ENCODE measurements around the gene TMEM135. TPM values are rescaled to one million over a fixed set of nuclear protein-coding genes. Genes with fewer than 3 reads are reported as not detected.

TMEM135 gene
- total RNA-seq, 1 experiment from 2014 or later: 14.0 TPM

GRCh38 chr11:87180742-87181141 lies 143.0 kb downstream of the TMEM135 start:
- H3K4me2 ChIP-seq (ENCODE audit: low read length): no peak overlapping the region
- H3K4me1 ChIP-seq (ENCODE audit: insufficient read depth, low read length): peaks cover 7% of the 10 kb centered on the region
- H2AFZ ChIP-seq (ENCODE audit: low read length): no peak overlapping the region
- no peaks in the 10 kb centered on the region for H3K27me3 ChIP-seq (ENCODE audit: low read length)
- no peaks in the 10 kb centered on the region for H3F3A ChIP-seq (ENCODE audit: low read length, unreplicated experiment)
- H3K36me3 ChIP-seq (ENCODE audit: low read depth, low read length): no peaks in the 10 kb centered on the region
- H3K9me2 ChIP-seq (replicated peaks; ENCODE audit: low read length): no peaks in the 10 kb centered on the region
- POLR2A ChIA-PET (ENCODE audit: unreplicated experiment): interaction anchor here (0.6 kb wide), 1 partner anchor 48 kb away, joined by 5 read pairs; no protein-coding TSS in a partner anchor
- no peak overlapping the region for H3K27ac ChIP-seq (ENCODE audit: low read length)
- intact Hi-C loops (cut with micrococcal nuclease): no loop called here
- no peak for TF ChIP-seq EZH2 (IDR thresholded peaks at IDR 0.05; ENCODE audit: low read length, unreplicated experiment)
- TF ChIP-seq EZH2phosphoT487 (IDR thresholded peaks at IDR 0.05; ENCODE audit: borderline replicate concordance, low read length): no peak
- TF ChIP-seq, protein P1, sequence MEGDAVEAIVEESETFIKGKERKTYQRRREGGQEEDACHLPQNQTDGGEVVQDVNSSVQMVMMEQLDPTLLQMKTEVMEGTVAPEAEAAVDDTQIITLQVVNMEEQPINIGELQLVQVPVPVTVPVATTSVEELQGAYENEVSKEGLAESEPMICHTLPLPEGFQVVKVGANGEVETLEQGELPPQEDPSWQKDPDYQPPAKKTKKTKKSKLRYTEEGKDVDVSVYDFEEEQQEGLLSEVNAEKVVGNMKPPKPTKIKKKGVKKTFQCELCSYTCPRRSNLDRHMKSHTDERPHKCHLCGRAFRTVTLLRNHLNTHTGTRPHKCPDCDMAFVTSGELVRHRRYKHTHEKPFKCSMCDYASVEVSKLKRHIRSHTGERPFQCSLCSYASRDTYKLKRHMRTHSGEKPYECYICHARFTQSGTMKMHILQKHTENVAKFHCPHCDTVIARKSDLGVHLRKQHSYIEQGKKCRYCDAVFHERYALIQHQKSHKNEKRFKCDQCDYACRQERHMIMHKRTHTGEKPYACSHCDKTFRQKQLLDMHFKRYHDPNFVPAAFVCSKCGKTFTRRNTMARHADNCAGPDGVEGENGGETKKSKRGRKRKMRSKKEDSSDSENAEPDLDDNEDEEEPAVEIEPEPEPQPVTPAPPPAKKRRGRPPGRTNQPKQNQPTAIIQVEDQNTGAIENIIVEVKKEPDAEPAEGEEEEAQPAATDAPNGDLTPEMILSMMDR (conservative IDR thresholded peaks at IDR 0.05; ENCODE audit: low read depth, low read length): no peak
- CTCF ChIA-PET: no interaction called here
- ATAC-seq (no peak; the same call in 1 of the 2 replicates), DNase-seq (peak; percentile 23)
- H3K9ac ChIP-seq (ENCODE audit: low read length): no peak overlapping the region
- no peaks in the 10 kb centered on the region for H4K20me1 ChIP-seq (ENCODE audit: low read length)
- H3K4me3 ChIP-seq (ENCODE audit: low read length): no peak overlapping the region
- no TSS peak for BruUV-seq (replicated peaks)
- no peaks in the 10 kb centered on the region for H3K79me2 ChIP-seq (ENCODE audit: low read length)
- H3K9me3 ChIP-seq (ENCODE audit: low read length): no peaks in the 10 kb centered on the region

DNA sequence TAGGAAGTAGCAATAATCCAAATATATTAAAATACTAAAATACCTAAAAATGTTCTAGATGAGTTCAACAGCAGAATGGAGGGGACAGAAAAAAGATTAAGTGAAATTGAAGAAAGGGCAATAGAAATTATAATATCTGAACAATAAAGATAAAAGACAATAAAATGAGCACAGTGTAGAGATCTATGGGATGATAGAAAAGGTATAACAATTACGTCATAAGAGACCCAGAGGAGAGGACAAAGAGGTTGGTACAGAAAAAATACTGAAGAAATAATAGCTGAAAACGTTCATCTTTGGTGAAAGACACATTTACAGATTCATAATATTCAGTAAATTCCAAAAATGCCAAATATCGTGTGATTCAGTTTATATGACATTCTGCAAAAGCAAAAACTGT lies 143.4 kb downstream of the TMEM135 start:
- POLR2A ChIA-PET (ENCODE audit: unreplicated experiment): no interaction called here

GRCh38 chr11:87185228-87185627 lies 147.5 kb downstream of the TMEM135 start:
- no peaks in the 10 kb centered on the region for H3K4me1 ChIP-seq (ENCODE audit: insufficient read depth, low read length)
- ATAC-seq (no peak), DNase-seq (no peak)
- intact Hi-C loops (cut with micrococcal nuclease): no loop called here
- H3K9me2 ChIP-seq (replicated peaks; ENCODE audit: low read length): no peaks in the 10 kb centered on the region
- H3K27ac ChIP-seq (ENCODE audit: low read length): no peak overlapping the region
- POLR2A ChIA-PET (ENCODE audit: unreplicated experiment): no interaction called here
- H2AFZ ChIP-seq (ENCODE audit: low read length): no peak overlapping the region
- TF ChIP-seq EZH2phosphoT487 (IDR thresholded peaks at IDR 0.05; ENCODE audit: borderline replicate concordance, low read length): no peak
- TF ChIP-seq EZH2 (IDR thresholded peaks at IDR 0.05; ENCODE audit: low read length, unreplicated experiment): no peak
- TF ChIP-seq, protein P1 (conservative IDR thresholded peaks at IDR 0.05; ENCODE audit: low read depth, low read length): no peak
- CTCF ChIA-PET: no interaction called here
- H3K27me3 ChIP-seq (ENCODE audit: low read length): no peaks in the 10 kb centered on the region
- no peaks in the 10 kb centered on the region for H3K36me3 ChIP-seq (ENCODE audit: low read depth, low read length)
- H3K4me2 ChIP-seq (ENCODE audit: low read length): no peak overlapping the region
- H3K79me2 ChIP-seq (ENCODE audit: low read length): no peaks in the 10 kb centered on the region
- BruUV-seq (replicated peaks): no TSS peak
- no peaks in the 10 kb centered on the region for H3F3A ChIP-seq (ENCODE audit: low read length, unreplicated experiment)
- no peaks in the 10 kb centered on the region for H3K9me3 ChIP-seq (ENCODE audit: low read length)
- H3K9ac ChIP-seq (ENCODE audit: low read length): no peak overlapping the region
- H3K4me3 ChIP-seq (ENCODE audit: low read length): no peak overlapping the region
- H4K20me1 ChIP-seq (ENCODE audit: low read length): 0 out of 2 replicates have a peak, but pooled peaks cover 3% of the 10 kb centered on the region

More for the DNA sequence above, 143.4 kb downstream of the TMEM135 start:
- Histone ChIP-seq H3K27ac (ENCODE audit: low read length) (no peak overlapping the region), H3K4me2 (ENCODE audit: low read length) (no peak overlapping the region), H2AFZ (ENCODE audit: low read length) (no peak overlapping the region), H3K9ac (ENCODE audit: low read length) (no peak overlapping the region), H3K79me2 (ENCODE audit: low read length) (no peaks in the 10 kb centered on the region), H3K4me1 (ENCODE audit: insufficient read depth, low read length) (peaks cover 4% of the 10 kb centered on the region), H3F3A (ENCODE audit: low read length, unreplicated experiment) (no peaks in the 10 kb centered on the region), H3K36me3 (ENCODE audit: low read depth, low read length) (no peaks in the 10 kb centered on the region), H3K9me3 (ENCODE audit: low read length) (no peaks in the 10 kb centered on the region), H3K9me2 (replicated peaks; ENCODE audit: low read length) (no peaks in the 10 kb centered on the region), H3K4me3 (ENCODE audit: low read length) (no peak overlapping the region), H3K27me3 (ENCODE audit: low read length) (no peaks in the 10 kb centered on the region), H4K20me1 (ENCODE audit: low read length) (no peaks in the 10 kb centered on the region)
- intact Hi-C loops (cut with micrococcal nuclease): no loop called here
- TF ChIP-seq, protein P1 (conservative IDR thresholded peaks at IDR 0.05; ENCODE audit: low read depth, low read length): no peak
- TF ChIP-seq EZH2phosphoT487 (IDR thresholded peaks at IDR 0.05; ENCODE audit: borderline replicate concordance, low read length) (no peak), EZH2 (IDR thresholded peaks at IDR 0.05; ENCODE audit: low read length, unreplicated experiment) (no peak)
- DNase-seq: no peak
- BruUV-seq (replicated peaks): no TSS peak
- CTCF ChIA-PET: no interaction called here
- no peak for ATAC-seq

All from PC-3 (cell line).